NCI-H345 treated with DMSO at 0.1 percent for 48 hours (cell line): ENCODE data around the gene GARS1.
"Not testable (repeated sequence)": the region's sequence is repeated elsewhere in the genome, so short reads cannot be mapped to it uniquely, and the experiment has no call there.

ENCODE experiments used
- DNase-seq: peaks from one replicate; lab custom pipeline; 2025; ENCODE audit not compliant: unreplicated experiment; lab: John Stamatoyannopoulos, UW

GARS1 gene, protein sequence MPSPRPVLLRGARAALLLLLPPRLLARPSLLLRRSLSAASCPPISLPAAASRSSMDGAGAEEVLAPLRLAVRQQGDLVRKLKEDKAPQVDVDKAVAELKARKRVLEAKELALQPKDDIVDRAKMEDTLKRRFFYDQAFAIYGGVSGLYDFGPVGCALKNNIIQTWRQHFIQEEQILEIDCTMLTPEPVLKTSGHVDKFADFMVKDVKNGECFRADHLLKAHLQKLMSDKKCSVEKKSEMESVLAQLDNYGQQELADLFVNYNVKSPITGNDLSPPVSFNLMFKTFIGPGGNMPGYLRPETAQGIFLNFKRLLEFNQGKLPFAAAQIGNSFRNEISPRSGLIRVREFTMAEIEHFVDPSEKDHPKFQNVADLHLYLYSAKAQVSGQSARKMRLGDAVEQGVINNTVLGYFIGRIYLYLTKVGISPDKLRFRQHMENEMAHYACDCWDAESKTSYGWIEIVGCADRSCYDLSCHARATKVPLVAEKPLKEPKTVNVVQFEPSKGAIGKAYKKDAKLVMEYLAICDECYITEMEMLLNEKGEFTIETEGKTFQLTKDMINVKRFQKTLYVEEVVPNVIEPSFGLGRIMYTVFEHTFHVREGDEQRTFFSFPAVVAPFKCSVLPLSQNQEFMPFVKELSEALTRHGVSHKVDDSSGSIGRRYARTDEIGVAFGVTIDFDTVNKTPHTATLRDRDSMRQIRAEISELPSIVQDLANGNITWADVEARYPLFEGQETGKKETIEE

DNA sequence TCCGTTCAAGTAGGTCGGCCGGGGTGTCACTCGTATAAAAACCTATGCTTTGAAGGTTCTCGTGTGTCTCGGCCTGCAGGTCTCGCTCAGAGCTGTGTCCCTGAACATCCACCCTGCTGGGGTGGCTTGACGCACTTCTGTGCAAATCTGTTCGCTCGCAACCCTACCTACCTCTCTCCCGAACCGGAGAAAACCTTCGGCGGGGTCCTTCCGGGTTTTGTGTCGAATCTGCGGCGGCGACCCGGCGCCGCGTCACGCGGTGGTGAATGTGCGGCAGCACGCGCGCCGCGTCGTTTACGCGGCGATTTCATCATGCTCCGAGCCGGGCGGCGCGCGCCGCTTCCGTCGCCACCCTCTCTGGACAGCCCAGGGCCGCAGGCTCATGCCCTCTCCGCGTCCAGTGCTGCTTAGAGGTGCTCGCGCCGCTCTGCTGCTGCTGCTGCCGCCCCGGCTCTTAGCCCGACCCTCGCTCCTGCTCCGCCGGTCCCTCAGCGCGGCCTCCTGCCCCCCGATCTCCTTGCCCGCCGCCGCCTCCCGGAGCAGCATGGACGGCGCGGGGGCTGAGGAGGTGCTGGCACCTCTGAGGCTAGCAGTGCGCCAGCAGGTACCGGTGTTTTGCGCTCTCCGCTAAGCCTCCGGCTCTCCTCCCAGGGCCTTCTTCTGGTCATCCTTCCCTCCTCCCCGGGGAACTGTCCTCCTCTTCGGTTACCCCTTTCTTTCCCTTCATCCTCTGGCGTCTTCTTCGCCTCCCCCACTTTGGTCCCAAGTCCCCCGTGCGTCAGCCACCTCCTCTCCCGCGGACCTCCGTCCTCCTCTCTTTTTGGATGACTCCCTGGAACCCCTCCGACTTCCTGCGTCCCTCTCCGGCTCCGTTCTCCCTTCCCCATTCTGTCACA is at the start of gene GARS1:
Gene GARS1 (plus strand): TSS at position 339 of the 896 bp plus-strand sequence. CDS start 44 bp downstream, at position 383.
- peak; percentile 67 for DNase-seq

DNA sequence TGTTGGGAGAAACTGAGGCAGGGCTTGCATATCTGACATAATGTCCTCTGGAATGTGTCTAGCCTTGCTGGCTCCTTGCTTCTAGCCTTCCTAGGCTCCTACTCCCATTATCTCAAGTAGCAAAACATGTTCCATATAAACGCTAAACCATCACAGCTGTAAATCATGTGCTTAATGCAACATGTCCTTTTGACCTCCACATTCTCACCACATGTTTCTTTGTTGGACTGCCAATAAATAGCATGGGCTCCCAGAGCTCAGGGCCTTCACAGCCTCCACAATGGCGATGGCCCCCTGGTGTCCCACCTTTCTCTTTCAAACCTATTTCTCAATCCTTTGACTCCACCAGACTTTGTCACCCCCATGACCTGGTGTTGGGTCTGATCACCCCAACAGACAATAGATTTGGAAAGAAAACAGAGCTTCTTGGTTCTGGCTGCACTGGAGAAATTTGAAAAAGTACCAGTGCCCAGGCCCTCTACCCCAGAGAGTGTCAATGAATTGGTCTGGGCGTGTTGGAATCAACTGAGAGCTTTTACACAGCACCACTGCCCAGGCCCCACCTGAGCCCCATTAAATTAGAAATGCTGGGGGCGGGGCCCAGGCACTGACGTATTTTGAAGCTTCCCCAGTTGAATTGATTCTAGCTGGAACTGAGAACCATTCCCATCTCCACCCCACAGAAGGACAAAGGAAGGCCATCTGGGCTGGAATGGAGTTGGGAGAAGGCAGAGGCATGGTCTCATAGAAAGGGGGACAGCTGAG is 48.7 kb upstream of the GARS1 start:
- DNase-seq = no peak

DNA sequence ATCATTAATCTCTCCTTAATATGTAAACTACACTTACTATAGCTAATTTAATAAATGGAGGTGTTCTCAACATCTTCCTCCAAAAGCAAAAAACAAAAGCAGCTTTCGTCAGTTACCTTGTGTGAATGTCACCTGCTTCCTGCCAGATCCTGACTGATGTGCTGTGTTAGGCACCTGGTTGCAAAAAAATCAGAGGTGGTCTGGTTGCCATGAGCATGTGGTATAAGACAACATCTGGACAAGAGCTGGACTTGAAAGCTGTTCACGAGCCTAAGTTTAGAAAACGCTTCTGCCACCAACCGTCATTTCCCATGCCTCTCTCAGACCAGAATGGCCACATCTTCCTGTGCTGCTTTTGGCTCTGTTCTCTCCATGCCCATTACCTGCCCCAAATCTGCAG is 48.1 kb upstream of the GARS1 start:
- DNase-seq = no peak

DNA sequence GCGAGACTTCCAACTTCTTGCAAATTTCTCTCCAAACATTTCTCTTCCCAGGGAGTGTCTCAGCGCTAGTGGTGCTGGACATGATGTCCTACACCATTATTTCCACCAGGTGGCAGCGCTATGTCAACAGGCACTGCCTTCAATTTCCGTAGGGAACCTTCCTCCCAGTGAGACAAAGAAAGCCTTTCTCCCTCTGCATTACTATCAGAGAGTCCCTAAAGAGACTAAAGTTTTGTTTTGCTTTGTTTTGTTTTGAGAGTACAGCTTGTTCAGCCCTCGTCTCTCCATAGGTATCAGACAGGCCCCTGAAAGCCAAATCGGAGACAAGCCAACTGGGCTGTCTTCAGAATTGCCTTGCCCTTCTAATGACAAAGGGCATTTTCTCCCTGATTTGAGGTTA is 45.8 kb upstream of the GARS1 start:
- peak; percentile 68 for DNase-seq

DNA sequence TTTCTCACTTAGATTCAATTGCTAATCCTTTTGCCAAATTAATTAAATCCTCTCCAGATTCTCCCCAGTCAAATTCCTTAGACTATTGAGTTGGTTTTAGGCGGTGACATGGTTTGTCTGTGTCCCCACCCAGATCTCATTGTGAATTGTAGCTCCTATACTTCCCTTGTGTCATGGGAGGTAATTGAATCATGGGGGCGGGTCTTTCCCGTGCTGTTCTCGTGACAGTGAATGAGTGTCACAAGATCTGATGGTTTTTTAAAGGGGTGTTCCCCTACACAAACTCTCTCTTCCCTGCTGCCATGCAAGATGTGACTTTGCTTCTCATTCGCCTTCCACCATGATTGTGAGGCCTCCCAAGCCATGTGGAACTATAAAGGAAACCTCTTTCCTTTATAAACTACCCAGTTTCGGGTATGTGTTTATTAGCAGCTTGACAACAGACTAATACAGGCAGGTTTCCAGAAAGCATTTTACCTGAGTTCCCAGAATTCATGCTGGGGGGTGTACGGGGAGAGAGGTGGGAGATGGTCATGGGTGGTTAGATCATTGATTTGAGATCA is 44.7 kb upstream of the GARS1 start:
- no peak for DNase-seq

DNA sequence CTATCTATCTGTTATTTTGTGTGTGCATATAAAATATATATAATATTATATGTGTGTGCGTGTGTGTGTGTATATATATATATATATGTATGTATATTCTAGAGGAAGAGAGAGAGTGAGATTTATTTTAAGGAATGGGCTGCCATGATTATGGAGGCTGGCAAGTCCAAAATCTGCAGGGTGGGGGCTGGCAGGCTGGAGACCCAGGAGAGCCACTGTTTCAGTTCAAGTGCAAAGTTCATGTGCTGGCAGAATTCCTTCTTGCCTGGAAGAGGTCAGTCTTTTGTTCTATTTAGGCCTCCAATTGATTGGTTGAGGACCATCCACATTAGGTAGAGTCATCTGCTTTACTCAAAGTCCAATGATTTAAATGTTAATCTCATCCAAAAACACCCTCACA is 42.3 kb upstream of the GARS1 start:
- no peak for DNase-seq

DNA sequence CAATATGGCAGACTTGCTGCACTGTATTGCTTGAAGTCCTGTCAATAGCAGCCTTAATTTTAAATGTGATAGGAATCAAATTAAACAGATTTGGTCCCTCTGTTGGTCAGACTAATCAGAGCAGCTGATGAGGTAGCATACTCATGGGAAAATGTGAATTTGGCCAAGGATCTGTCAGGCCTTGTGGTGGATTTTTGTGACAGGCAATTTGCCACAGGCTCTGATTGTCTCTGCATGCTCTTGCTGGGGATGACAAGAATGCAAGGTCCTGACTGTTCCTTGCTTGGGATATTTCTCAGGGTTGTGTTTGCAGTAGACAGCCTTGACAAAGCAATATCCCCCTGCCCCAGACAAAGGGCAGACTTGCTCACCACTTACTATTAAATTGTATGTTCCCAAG is 41.5 kb upstream of the GARS1 start:
- DNase-seq = no peak

DNA sequence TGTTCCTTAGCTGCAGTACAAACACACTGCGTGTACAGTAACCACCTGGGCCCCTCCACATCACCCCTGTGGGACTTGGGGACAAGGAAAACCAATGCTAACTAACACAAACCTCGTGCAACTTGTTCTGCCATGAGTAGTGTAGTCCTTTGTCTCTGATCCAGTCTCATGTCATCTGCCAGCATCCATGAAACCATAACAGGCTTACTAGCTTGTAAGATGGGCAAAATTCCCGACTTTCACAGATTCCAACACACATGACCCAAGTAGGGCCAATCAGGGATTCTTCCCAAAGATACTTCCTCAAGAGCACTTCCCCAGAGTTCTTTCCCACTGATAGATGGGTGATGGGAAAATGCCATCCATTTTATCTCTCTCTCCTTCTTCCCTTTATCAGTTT is 41.1 kb upstream of the GARS1 start:
- no peak for DNase-seq

DNA sequence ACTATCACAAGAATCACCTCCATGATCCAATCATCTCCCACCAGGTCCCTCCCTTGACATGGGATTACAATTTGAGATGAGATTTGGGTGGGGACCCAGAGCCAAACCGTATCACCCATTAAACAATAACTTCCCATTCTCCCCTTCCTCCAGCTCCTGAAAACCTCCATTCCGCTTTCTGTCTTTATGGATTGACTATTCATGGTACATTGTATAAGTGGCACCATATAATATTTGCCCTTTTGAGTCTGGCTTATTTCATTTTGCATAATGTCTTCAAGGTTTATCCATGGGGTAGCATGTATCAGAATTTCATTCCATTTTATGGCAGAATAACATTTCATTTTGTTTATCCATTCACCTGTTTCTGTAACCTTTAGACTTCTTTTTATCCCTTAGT is 39.2 kb upstream of the GARS1 start:
- DNase-seq = no peak

DNA sequence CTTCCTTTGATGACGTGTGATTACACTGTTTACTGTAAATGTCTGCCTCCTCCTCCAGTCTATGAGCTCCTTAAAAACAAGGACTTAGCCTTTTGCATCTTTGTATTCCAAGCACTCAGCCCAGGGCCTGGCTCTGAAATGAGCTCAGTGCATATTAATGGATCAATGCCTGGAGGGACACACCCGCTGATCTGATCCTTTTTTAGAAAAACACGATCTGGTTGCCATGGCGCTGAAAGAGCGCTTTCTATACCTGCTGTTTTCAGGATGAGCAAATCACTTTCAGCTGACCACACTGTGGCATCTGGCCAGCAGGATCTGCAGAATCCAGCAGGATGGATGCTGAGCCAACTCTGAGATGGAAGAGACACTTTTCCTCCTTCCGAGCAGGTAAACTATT is 37.8 kb upstream of the GARS1 start:
- peak; percentile 77 for DNase-seq

DNA sequence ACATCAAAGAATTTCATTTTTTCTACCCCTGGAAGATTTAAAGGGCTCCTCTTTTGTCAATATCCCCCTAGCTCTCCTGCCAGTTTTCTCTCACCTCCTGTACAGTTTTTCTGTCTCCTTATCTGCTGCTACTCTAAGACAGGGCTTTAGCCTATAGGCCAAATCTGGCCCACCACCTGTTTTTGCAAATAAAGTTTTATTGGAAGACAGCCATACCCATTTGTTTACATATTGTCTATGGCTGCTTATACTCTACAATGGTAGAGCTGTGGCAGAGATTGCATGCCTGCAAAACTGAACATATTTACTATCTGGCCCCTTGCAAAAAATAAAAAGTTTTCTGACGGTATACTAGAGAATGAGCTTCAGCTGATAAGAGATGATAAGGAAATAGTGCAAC is 37.4 kb upstream of the GARS1 start:
- DNase-seq = no peak

DNA sequence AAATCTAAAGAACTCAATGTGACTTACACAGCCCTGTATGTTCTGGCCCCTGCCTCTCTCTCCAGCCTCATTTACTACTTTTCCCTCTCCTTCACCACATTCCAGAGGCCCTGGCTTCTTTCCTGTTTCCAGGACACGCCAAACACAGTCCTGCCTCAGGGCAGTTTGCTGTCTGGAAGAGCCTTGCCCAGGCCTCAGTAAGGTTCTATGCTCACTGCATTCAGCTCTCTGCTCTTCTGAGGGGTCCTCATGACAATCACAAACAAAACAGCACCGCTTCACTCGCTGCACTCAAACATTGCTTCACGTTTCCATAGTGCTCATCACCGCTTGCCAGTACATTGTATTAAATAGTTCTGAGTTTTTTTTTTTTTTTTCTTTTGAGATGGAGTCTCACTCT is 35.1 kb upstream of the GARS1 start:
- DNase-seq = no peak

DNA sequence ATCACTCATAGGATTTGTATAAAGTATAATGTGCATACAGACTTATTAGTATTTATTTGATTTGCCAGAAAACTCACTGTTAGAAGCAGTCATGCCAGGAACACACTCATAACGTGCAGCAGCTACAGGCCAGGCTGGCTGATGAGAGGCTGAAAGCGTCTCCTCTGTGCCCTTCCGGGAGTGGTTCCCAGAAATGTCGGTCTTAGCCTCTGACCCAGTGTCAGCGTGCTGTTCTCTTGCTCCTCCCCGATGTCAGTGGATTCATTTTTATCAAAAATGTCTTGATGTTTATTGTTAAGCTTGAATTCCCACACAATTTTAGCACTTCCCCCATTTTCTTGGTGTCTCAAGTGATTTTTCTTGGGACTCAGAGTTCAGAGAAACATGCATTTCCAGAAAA is 33.3 kb upstream of the GARS1 start:
- no peak for DNase-seq

DNA sequence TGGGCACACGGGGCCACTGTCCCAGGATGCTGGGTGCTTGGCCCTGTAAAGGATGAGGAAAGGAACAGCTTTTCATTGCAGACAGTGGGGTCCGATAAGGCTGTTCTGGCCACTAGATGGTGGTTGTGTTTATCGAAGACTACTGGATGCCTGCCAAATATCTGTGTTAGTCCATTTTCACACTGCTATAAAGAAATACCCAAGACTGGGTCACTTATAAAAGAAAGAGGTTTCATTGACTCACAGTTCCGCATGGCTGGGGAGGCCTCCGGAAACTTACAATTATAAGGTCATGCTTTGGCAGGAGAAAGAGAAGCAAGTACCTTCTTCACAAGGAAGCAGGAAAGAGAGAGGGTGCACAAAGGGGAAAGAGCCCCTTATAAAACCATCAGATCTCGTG is 32.2 kb upstream of the GARS1 start:
- no peak for DNase-seq

DNA sequence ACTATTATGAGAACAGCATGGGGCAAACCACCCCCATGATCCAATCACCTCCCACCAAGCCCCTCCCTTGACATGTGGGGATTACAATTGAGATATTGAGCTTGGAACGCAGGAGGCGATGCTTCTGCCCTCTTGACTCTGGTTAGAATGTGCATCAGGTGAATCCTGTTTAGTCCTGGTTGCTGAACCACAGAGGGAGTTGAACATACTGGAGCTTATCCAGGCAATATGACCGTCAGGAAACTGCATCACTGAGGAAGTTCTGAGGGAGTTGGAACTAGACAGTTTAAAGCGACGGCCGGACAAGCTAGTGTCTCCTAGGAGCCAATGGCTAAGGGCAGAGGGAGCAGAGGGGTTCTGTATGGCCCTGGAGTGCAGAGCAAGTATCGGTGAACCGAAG is 31.8 kb upstream of the GARS1 start:
- DNase-seq = peak; percentile 36

DNA sequence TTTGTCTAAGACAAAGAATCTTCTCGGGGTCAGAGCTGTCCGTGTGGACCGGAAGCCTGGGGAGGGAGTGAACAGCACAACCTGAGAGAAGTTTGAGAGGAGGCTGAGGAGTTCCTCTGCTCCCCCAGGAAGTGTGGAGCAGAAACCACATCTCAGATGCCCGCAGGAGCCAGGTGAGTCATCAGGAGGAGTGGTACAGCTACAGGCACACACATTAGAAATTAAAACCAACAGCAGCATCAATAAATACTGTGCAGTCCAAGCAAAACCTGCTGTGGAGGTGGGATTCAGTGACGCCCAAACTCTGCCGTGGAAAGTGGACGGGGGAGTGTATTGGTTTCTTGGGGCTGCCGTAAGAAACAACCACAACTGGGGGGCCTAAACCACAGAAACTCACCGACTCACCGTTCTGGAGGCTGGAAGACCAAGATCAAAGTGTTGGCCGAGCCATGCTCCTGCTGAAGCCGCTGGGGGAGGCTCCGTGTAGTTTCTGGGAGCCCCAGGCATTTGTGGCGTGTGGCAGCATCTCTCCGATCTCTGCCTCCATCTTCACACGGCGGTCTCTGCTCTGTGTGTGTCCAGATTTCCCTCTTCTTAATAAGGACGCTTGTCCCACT is 31.2 kb upstream of the GARS1 start:
- DNase-seq = no peak

DNA sequence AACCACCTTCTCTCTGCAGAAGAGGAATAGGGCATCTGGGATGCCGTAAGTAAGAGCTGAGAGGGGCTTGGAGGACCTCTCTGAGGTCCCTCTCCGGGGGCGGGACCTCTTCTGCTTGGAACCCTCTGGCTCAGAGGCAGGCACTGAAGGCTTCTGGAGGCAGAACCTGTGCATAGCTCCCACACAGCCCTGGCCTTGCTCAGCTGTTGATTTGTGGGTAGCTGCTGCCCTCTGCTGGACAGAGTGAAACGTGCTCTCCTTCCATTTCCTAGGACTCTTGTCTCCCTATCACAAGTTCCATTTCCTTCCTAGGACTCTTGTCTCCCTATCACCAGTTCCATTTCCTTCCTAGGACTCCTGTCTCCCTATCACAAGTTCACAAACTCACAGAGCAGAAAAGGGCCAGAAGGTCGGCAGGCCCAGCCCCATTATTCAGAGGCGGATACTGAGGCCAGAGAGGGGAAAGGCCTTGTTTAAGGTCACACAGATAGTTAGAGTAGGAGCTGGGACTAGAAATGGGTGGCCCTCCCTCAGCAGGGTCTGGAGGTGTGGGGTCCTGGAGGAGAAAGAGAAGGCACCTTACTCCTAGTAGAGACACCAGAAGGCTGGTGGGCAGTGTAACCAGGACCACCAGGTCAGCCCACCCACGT is 30.3 kb upstream of the GARS1 start:
- peak; percentile 77 for DNase-seq

DNA sequence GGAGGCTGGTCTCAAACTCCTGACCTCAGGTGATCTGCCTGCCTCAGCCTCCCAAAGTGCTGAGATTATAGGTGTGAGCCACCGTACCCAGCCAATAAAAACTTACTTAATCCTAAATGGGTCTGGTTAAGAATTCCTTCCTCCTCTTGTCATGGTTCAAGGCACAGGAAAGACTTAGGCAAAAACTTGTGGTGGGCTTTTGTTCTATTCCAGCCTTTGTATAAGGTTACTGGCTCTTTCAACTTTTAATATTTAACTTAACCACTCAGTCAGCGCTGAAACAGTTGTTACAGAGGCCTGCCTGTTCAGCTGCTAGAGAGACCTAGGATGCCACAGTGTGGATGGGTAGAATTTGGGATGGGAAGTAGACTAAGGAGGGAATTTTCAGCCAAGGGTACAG is 28.1 kb upstream of the GARS1 start:
- DNase-seq = no peak

DNA sequence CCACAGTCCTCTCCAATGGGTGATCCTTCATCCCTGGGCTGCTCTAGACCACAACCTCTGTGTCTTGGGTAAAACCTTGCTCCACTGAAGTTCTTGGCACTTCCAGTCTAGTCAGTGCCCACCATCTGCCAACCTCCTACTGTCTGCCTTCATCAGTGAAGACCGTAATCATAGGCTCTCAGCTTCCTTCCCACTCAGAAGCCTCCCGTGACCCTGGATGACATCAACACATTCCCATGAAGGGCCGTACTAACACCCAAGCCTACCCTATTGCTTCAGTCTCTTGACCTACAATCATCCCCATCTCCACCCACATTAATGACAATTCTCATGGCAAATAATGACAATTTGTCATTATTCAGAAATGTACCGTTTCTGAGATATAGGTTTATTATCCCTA is 27.6 kb upstream of the GARS1 start:
- DNase-seq = no peak

DNA sequence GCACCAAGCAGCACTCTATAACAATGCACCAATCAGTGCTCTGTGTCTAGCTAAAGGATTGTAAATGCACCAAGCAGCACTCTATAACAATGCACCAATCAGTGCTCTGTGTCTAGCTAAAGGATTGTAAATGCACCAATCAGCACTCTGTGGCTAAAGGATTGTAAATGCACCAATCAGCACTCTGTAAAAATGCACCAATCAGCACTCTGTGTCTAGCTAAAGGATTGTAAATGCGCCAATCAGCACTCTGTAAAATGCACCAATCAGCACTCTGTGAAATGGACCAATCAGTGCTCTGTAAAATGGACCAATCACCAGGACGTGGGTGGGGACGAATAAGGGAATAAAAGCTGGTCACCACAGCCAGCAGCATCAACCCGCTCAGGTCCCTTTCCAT is 24.4 kb upstream of the GARS1 start:
- DNase-seq = not testable (repeated sequence)
